Left ventricle myocardium inferior (tissue), 1 donor: Measurements from ENCODE around the gene SIAE. TPM values are rescaled to one million over a fixed set of nuclear protein-coding genes. Genes with fewer than 3 reads are reported as not detected.

Experiments used
- DNase-seq: peaks from one replicate; pipeline ENCODE4 v3.0.0-alpha.2; 2020
- H3K27ac ChIP-seq: fragments of 200-600 bp; replicated peaks from 2 replicates; pipeline ENCODE4 v1.8.0; 2021
- H3K27me3 ChIP-seq: fragments of 200-600 bp; 2 replicates; pipeline ENCODE4 v1.8.0; 2021; ENCODE audit warnings: low read depth
- H3K36me3 ChIP-seq: fragments of 200-600 bp; 2 replicates; pipeline ENCODE4 v1.8.0; 2021
- H3K4me1 ChIP-seq: fragments of 200-600 bp; 2 replicates; pipeline ENCODE4 v1.8.0; 2021
- H3K4me3 ChIP-seq: fragments of 200-600 bp; 2 replicates; pipeline ENCODE4 v1.8.0; 2021; ENCODE audit warnings: mild to moderate bottlenecking, moderate library complexity
- H3K9me3 ChIP-seq: fragments of 200-600 bp; replicated peaks from 2 replicates; pipeline ENCODE4 v1.8.0; 2021
- intact Hi-C: fragments of 100-400 bp; cut with micrococcal nuclease; formaldehyde crosslinking; loops from one replicate; pipeline ENCODE4 v1.11.0; 2022
- total RNA-seq: library from RNA; stranded (reverse); fragmentation: NEBNext Ultra II Directional; extraction: Animal tissue kit (Norgen Biotek cat#: 25700); gene quantifications from one replicate; pipeline ENCODE4 v1.2.1, GENCODE V29; 2021
- TF ChIP-seq, protein P1 (sequence below): fragments of 200-600 bp; IDR thresholded peaks from 2 replicates; pipeline ENCODE4 v1.8.0; 2021; ENCODE audit warnings: antibody characterized with exemption, mild to moderate bottlenecking, borderline replicate concordance
- donor health status: DM: no; HTN: yes; CAD: no; lungs with severe emphysema.

SIAE gene
- total RNA-seq, 1 donor from 2014 or later: 68.8 TPM

GRCh38 chr11:124717421-124717785 is 43.9 kb upstream of the SIAE start:
- peaks cover 19% of the 10 kb centered on the region for H3K4me1 ChIP-seq
- H3K36me3 ChIP-seq: no peaks in the 10 kb centered on the region
- H3K4me3 ChIP-seq: peak overlapping the region; percentile 68
- intact Hi-C loops: no loop called here
- peaks cover 86% of the 10 kb centered on the region for H3K27me3 ChIP-seq
- no peak for DNase-seq
- H3K9me3 ChIP-seq: no peaks in the 10 kb centered on the region
- H3K27ac ChIP-seq: peak overlapping the region; percentile 78
- TF ChIP-seq, protein P1, sequence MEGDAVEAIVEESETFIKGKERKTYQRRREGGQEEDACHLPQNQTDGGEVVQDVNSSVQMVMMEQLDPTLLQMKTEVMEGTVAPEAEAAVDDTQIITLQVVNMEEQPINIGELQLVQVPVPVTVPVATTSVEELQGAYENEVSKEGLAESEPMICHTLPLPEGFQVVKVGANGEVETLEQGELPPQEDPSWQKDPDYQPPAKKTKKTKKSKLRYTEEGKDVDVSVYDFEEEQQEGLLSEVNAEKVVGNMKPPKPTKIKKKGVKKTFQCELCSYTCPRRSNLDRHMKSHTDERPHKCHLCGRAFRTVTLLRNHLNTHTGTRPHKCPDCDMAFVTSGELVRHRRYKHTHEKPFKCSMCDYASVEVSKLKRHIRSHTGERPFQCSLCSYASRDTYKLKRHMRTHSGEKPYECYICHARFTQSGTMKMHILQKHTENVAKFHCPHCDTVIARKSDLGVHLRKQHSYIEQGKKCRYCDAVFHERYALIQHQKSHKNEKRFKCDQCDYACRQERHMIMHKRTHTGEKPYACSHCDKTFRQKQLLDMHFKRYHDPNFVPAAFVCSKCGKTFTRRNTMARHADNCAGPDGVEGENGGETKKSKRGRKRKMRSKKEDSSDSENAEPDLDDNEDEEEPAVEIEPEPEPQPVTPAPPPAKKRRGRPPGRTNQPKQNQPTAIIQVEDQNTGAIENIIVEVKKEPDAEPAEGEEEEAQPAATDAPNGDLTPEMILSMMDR: no peak

DNA sequence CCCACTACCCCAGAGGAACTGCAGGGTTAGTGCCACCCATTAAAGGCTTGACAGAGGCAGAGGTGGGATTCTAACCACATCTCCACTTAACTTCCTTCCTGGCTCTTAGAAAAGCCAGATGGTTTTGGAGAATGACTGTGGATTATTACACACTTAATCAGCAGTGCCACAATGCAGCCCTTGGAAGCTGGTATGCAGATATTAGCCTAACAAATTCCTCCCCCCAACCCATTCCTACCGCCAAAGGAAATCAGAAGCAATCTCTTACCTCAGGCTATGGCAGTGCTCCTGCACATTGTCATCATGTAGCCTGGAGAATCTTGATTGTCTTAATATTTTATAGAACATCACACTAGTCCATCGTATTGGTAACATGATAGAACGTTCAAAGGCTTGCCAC is 43.1 kb upstream of the SIAE start:
- TF ChIP-seq, protein P1: no peak
- intact Hi-C loops: no loop called here
- H3K27me3 ChIP-seq: peaks cover 78% of the 10 kb centered on the region
- peak overlapping the region; percentile 78 for H3K27ac ChIP-seq
- H3K4me1 ChIP-seq: peaks cover 19% of the 10 kb centered on the region
- no peak for DNase-seq
- H3K4me3 ChIP-seq: no peak overlapping the region
- H3K9me3 ChIP-seq: no peaks in the 10 kb centered on the region
- H3K36me3 ChIP-seq: no peaks in the 10 kb centered on the region

DNA sequence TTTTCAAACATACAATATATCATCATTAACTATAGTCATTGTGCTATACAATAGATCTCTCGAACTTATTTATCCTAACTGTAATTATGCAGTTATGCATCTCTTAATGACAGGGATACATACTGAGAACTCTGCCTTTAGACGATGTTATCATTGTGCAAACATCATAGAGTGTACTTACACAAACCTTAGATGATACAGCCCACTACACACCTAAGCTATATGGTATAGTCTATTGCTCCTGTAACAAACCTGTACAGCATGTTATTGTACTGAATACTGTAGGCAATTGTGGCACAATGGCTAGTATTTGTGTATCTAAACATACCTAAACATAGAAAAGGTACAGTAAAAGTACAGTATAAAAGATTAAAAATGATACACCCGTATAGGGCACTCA is 38.9 kb upstream of the SIAE start:
- peaks cover 4% of the 10 kb centered on the region for H3K4me1 ChIP-seq
- TF ChIP-seq, protein P1: no peak
- H3K4me3 ChIP-seq: no peak overlapping the region
- no peaks in the 10 kb centered on the region for H3K36me3 ChIP-seq
- intact Hi-C loops: no loop called here
- H3K9me3 ChIP-seq: peaks cover 17% of the 10 kb centered on the region
- H3K27me3 ChIP-seq: peaks cover 37% of the 10 kb centered on the region
- no peak for DNase-seq
- no peak overlapping the region for H3K27ac ChIP-seq

GRCh38 chr11:124707829-124708228 is 34.3 kb upstream of the SIAE start:
- TF ChIP-seq, protein P1: no peak
- DNase-seq: no peak
- Histone ChIP-seq H3K27ac (no peak overlapping the region), H3K4me3 (no peak overlapping the region), H3K27me3 (peaks cover 22% of the 10 kb centered on the region), H3K36me3 (no peaks in the 10 kb centered on the region), H3K9me3 (peaks cover 17% of the 10 kb centered on the region), H3K4me1 (no peaks in the 10 kb centered on the region)
- intact Hi-C loops: no loop called here

DNA sequence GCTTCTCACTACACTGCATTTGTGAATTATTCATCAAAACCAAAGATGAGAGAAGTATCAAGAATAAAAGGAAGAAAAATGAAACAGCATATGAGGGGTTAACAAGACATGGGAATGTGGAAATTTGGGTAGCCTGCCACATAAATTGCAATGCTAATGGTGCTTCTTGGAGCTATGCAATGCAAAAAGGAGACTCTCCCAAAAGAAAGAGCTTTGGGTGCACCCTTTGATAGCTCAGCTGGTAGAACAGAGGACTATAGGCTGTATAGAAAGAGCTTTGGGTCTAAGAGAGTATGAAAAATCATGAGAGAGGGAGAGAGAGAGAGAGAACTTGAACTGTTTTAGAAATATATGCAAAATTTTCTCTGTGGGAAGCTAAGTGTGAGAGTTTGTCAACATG is 26.5 kb upstream of the SIAE start:
- Histone ChIP-seq H3K27ac (no peak overlapping the region), H3K4me1 (no peaks in the 10 kb centered on the region), H3K9me3 (peaks cover 6% of the 10 kb centered on the region), H3K36me3 (no peaks in the 10 kb centered on the region), H3K27me3 (peaks cover 24% of the 10 kb centered on the region), H3K4me3 (no peak overlapping the region)
- intact Hi-C loops: no loop called here
- no peak for DNase-seq
- TF ChIP-seq, protein P1: no peak

DNA sequence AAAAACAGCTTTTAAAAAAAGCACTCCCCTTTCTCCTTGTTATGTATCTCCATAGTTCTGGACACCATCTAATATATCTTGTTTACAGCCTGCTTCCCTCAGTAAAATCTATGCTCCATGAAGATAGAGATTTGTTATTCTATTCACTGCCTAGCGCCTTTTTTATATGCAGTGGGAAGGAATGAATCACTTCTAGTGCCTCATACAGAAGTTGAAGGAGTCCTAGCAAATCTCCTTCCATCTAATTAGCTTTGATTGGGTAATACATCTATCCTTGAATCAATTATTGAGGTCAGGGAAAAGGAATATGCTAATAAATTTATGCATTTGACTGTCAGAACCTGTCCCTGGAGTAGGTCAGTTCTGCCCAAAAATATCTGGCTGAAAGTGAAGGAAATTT is 26.0 kb upstream of the SIAE start:
- Histone ChIP-seq H3K27me3 (peaks cover 23% of the 10 kb centered on the region), H3K27ac (no peak overlapping the region), H3K4me3 (no peak overlapping the region), H3K9me3 (peaks cover 6% of the 10 kb centered on the region), H3K36me3 (no peaks in the 10 kb centered on the region), H3K4me1 (no peaks in the 10 kb centered on the region)
- intact Hi-C loops: no loop called here
- DNase-seq: no peak
- TF ChIP-seq, protein P1: no peak
